Measurements from ENCODE around the gene NT5C.
"Not testable (repeated sequence)": the region's sequence is repeated elsewhere in the genome, so short reads cannot be mapped to it uniquely, and the experiment has no call there.

Gene NT5C

DNA sequence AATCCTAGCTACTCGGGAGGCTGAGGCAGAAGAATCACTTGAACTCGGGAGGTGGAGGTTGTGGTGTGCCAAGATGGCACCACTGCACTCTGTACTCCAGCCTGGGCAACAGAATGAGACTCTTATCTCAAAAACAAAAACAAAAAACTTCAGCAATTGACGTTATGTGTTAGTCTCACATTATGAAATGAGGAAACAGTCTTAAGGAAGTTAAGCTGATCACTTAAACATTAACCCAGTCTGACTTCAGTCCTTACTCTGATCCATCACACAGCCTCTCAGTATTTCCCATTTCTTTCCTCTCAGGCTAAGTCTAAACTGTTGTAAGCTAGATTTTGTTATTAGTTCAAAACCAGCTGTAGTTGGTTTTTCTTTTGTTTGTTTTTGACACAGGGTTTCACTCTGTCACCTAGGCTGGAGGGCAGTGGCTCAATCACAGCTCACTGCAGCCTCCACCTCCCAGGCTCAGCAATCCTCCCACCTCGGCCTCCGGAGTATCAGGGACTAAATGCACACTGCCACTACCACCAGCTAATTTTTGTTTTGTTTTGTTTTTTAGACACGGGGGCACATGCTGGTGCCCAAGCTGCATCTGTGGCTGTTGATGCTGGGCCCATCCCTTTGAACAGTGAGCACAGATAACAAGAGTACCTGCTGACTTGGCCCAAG is 16.5 kb upstream of the NT5C start:
- no peaks in the 10 kb centered on the region for H3K9me3 ChIP-seq (ENCODE audit: severe bottlenecking)
- H3K36me3 ChIP-seq: peaks cover 85% of the 10 kb centered on the region
- no peak for DNase-seq
- no peak overlapping the region for H3K4me3 ChIP-seq (ENCODE audit: low read depth, low read length)
- H3K27me3 ChIP-seq (ENCODE audit: insufficient read depth, low read depth, severe bottlenecking): no peaks in the 10 kb centered on the region
- H3K27ac ChIP-seq: no peak overlapping the region
- TF ChIP-seq, protein P1, sequence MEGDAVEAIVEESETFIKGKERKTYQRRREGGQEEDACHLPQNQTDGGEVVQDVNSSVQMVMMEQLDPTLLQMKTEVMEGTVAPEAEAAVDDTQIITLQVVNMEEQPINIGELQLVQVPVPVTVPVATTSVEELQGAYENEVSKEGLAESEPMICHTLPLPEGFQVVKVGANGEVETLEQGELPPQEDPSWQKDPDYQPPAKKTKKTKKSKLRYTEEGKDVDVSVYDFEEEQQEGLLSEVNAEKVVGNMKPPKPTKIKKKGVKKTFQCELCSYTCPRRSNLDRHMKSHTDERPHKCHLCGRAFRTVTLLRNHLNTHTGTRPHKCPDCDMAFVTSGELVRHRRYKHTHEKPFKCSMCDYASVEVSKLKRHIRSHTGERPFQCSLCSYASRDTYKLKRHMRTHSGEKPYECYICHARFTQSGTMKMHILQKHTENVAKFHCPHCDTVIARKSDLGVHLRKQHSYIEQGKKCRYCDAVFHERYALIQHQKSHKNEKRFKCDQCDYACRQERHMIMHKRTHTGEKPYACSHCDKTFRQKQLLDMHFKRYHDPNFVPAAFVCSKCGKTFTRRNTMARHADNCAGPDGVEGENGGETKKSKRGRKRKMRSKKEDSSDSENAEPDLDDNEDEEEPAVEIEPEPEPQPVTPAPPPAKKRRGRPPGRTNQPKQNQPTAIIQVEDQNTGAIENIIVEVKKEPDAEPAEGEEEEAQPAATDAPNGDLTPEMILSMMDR (IDR thresholded peaks at IDR 0.05; ENCODE audit: low read depth, low read length): no peak

DNA sequence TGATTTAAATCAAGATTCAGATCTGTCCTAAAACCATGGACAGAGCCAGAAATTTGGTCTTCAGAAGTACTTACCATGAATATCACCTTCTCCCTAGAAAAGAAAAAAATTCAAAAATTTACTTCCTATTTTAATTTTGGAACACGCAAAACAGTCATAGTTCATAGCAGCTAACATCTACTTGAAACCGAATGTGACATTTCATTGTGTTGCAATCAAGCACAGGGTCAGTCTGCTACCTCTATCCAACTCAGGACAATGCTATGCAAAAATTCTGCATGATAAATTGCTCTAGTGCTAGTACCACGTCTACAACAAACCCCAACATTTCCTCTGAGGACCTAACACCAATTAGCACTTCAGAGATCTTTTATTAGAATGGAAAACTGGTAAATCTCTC is 15.1 kb upstream of the NT5C start:
- H3K4me3 ChIP-seq (ENCODE audit: low read depth, low read length): no peak overlapping the region
- DNase-seq: no peak
- H3K36me3 ChIP-seq: peaks cover 87% of the 10 kb centered on the region
- H3K27ac ChIP-seq: no peak overlapping the region
- no peaks in the 10 kb centered on the region for H3K9me3 ChIP-seq (ENCODE audit: severe bottlenecking)
- no peaks in the 10 kb centered on the region for H3K27me3 ChIP-seq (ENCODE audit: insufficient read depth, low read depth, severe bottlenecking)
- TF ChIP-seq, protein P1 (IDR thresholded peaks at IDR 0.05; ENCODE audit: low read depth, low read length): no peak

DNA sequence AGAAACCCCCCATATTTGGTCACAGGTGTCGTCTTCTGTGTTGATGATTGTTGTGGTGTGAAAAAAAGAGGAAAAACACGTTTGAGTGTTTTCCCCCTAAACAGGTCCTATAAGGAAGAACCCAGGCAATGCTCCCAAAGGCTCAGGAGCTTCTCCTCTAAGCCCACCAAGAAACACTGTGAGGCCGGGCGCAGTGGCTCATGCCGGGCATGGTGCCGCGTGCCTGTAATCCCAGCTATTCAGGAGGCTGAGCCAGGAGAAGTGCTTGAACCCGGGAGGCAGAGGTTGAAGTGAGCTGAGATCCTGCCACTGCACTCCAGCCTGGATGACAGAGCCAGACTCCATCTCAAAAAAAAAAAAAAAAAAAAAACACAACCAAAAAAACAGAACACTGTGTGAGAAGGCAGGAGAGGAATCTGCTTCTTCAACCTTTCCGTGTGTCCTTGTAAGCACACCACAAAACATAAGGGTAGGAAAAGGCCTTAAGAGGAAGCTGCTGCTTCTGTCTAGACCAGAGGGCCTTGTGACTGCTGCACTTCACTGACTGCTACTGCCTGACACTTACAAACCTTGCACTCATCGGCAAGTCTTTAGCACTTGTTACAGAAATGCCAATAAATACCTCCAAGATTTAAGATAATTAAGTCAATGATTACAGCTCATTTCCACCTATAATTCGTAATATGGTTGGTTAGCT is 13.4 kb upstream of the NT5C start:
- H3K27ac ChIP-seq: no peak overlapping the region
- no peak for DNase-seq
- H3K9me3 ChIP-seq (ENCODE audit: severe bottlenecking): no peaks in the 10 kb centered on the region
- no peak overlapping the region for H3K4me3 ChIP-seq (ENCODE audit: low read depth, low read length)
- no peaks in the 10 kb centered on the region for H3K27me3 ChIP-seq (ENCODE audit: insufficient read depth, low read depth, severe bottlenecking)
- H3K36me3 ChIP-seq: peaks cover 95% of the 10 kb centered on the region
- TF ChIP-seq, protein P1 (IDR thresholded peaks at IDR 0.05; ENCODE audit: low read depth, low read length): no peak

DNA sequence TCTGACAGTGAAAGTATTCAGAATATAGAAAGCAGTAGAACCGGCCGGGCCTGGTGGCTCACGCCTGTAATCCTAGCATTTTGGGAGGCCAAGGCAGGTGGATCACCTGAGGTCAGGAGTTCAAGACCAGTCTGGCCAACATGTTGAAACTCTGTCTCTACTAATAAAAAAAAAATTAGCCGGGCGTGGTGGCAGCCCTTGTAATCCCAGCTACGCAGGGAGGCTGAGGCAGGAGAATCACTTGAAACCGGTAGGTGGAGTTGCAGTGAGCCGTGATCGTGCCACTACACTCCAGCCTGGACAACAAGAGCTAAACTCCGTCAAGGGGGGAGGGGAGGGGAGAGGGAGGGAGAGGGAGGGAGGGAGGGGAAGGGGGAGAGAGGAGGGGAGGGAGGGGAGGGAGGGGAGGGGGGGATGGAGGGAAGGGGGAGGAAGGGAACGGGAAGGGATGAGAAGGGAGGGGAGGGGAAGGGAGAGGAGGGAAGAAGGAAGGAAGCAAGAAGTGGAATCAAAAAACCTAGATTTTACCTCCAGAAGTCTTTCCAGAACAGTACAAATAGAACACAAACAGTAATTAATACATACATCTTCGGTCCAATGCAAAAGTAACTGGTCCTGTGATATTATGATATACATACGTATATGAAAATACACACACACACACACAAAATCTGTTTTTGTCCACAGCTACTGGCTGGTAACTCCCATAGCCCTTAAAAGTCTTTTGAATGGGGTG is 10.9 kb upstream of the NT5C start:
- peak; percentile 47 for DNase-seq
- no peaks in the 10 kb centered on the region for H3K27me3 ChIP-seq (ENCODE audit: insufficient read depth, low read depth, severe bottlenecking)
- peaks cover 95% of the 10 kb centered on the region for H3K36me3 ChIP-seq
- TF ChIP-seq, protein P1 (IDR thresholded peaks at IDR 0.05; ENCODE audit: low read depth, low read length): 0 out of 2 replicates have a peak, but pooled peaks have one; percentile 2
- no peak overlapping the region for H3K4me3 ChIP-seq (ENCODE audit: low read depth, low read length)
- 0 out of 2 replicates have a peak overlapping the region, but pooled peaks have one; percentile 9 for H3K27ac ChIP-seq
- no peaks in the 10 kb centered on the region for H3K9me3 ChIP-seq (ENCODE audit: severe bottlenecking)

DNA sequence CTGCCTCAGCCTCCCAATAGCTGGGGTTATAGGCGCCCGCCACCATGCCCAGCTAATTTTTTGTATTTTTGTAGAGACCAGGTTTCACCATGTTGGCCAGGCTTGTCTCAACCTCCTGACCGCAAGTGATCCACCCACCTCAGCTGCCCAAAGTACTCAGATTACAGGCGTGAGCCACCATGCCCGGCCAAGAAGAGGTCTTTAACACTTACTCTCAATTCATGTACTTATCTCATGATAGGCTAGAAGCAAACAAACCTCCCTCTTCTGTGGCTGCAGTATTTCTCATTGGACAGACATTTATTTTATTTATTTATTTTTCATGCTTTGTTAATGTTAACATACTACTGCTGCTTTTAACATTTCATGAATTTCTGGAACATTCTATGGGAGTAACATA is 7.0 kb upstream of the NT5C start:
- Histone ChIP-seq H3K27me3 (ENCODE audit: insufficient read depth, low read depth, severe bottlenecking) (no peaks in the 10 kb centered on the region), H3K9me3 (ENCODE audit: severe bottlenecking) (no peaks in the 10 kb centered on the region), H3K36me3 (peaks cover 87% of the 10 kb centered on the region), H3K4me3 (ENCODE audit: low read depth, low read length) (no peak overlapping the region), H3K27ac (no peak overlapping the region)
- TF ChIP-seq, protein P1 (IDR thresholded peaks at IDR 0.05; ENCODE audit: low read depth, low read length): no peak
- no peak for DNase-seq

DNA sequence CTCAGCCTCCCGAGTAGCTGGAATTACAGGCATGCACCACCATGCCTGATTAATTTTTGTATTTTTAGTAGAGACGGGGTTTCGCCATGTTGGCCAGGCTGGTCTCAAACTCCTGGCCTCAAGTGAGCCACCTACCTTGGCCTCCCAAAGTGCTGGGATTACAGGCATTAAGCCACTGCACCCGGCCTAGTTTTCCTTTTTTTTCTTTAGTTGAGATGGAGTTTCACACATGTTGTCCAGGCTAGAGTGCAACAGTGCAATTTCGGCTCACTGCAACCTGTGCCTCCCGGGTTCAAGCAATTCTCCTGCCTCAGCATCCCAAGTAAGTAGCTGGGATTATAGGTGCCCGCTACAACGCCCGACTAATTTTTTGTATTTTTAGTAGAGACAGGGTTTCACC is 6.2 kb upstream of the NT5C start:
- DNase-seq; H3K27ac ChIP-seq; H3K27me3 ChIP-seq (ENCODE audit: insufficient read depth, low read depth, severe bottlenecking); H3K4me3 ChIP-seq (ENCODE audit: low read depth, low read length); H3K9me3 ChIP-seq (ENCODE audit: severe bottlenecking): not testable (repeated sequence)
- peaks cover 79% of the 10 kb centered on the region for H3K36me3 ChIP-seq
